Gastrocnemius medialis (tissue), 4 donors: ENCODE results near the gene PAPPA.

Experiments used
- CTCF ChIP-seq, 5 experiments: fragments of 450-650 bp in 3 of 5; fragments of 200-600 bp in 2 of 5; sonication (generic) in 2 of 5; IDR thresholded peaks in 4 of 5; conservative IDR thresholded peaks in 1 of 5; 1 replicate in 4 of 5; 2 replicates in 1 of 5; pipeline ENCODE4 v1.5.1; 2016 to 2019; ENCODE audit warnings: antibody characterized with exemption in 5 of 5, mild to moderate bottlenecking in 3 of 5, moderate library complexity in 3 of 5
- POLR2A ChIP-seq, 2 donors: fragments of 450-650 bp; IDR thresholded peaks; one replicate each; pipeline ENCODE4 v1.6.1; 2017; ENCODE audit warnings: antibody characterized with exemption in 2 of 2, mild to moderate bottlenecking in 2 of 2, moderate library complexity in 2 of 2

DNA sequence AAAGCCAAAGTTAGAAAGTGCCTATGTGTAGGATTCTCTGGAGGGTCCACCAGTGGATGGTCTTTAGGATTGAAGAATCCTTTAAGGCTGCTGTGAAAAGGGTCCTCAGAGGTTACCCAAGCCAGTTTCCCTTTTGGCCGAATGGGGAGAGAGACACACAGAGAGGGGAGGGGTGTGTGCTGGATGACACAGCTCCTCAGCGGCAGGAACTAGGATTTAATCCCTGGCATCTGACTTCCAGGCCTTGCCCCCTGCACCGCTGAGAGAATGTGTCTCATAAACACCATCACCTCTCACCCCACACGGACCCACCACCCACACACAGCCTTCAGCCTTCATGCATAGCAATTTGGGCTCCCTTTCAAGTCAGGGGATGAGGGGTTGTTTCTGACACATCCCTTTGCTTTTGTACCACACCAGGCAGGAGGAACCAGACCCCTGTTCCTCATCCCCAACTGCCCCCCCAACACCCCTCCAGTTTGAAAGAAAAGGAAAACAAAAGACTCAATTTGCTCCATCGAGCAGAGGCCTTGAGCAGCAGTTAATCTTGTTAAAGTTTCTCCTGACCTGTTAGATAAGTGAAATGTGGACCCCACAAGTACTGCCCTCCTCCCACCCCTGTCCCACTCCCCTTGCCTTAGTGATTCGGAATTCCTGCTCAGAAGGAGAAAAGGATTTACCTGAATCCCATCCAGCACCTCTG, 4.0 kb downstream of the PAPPA start:
- TF ChIP-seq CTCF (IDR thresholded peaks at IDR 0.05 in 4 of 5, conservative IDR thresholded peaks at IDR 0.05 in 1 of 5) (no peak), POLR2A (IDR thresholded peaks at IDR 0.05) (no peak)
